Stimulated activated CD4-positive, alpha-beta T cell treated with anti-CD3 and anti-CD28 coated beads, Interleukin-4, amount 100 ng/mL, for 24 hours (primary cell): ENCODE results near the gene KIF1B.
"Not testable (repeated sequence)": the region's sequence is repeated elsewhere in the genome, so short reads cannot be mapped to it uniquely, and the experiment has no call there.

Experiments
- DNase-seq: peaks from one replicate; pipeline ENCODE4 v3.0.0-alpha.2; 2020

The KIF1B gene

GRCh38 chr1:10236405-10237156 is 26.2 kb downstream of the KIF1B start:
- DNase-seq, result no peak

GRCh38 chr1:10237157-10237539 is 26.8 kb downstream of the KIF1B start:
- DNase-seq, result no peak

DNA sequence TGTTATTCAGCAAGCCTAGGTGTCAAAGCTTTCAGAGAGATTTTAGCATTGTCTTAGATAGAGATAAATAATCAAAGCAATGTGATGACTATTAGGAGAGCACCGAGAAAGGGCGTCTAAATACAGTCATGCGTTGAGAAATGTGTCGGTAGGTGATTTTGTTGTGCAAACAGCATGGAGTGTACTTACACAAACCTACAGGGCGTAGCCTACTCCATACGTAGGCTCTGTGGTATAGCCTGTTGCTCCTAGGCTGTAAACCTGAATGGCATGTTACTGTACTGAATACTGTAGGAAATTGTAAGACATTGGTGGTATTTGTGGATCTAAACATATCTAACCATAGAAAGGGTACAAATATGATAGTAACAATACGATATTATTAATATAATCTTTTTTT is 31.8 kb downstream of the KIF1B start:
- no peak for DNase-seq

- no peak for DNase-seq
These were observed 32.4 kb downstream of the KIF1B start for GRCh38 chr1:10242811-10243210.

GRCh38 chr1:10245674-10246073 is 35.3 kb downstream of the KIF1B start:
- DNase-seq, result no peak

- DNase-seq, result no peak
These were observed 39.6 kb downstream of the KIF1B start for GRCh38 chr1:10249808-10250457.

GRCh38 chr1:10250663-10251062 is 40.3 kb downstream of the KIF1B start:
- no peak for DNase-seq

DNA sequence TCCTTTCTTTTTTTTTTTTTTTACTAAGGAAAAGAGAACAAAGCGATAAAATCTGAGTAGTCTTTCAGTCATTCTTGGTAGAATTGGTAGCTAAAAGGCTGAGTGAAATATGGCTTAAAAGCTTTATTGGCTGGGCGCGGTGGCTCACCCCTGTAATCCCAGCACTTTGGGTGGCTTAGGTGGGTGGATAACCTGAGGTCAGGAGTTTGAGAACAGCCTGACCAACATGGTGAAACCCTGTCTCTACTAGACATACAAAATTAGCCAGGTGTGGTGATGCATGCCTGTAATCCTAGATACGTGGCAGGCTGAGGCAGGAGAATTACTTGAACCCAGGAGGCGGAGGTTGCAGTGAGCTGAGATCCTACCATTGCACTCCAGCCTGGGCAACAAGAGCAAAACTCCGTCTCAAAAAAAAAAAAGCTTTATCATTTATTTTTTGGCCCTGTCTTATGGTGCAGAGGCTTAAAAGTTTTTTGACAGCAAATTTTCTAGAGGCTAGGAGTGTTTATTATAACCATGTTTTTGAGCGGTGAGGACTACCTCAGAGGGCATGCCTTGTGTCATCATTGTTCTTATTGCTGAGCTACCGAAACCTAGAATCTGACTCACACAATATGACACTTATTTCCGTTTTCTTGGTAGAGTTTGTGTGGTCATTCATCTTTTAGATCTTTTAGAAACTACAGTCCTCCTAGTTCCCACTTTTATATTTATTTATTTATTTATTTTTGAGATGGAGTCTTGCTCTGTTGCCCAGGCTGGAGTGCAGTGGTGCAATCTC is 41.1 kb downstream of the KIF1B start:
- peak; percentile 5 for DNase-seq

- DNase-seq, result no peak
These were observed 42.1 kb downstream of the KIF1B start for GRCh38 chr1:10252508-10252907.

- DNase-seq, result no peak
These were observed 42.8 kb downstream of the KIF1B start for GRCh38 chr1:10253149-10253548.

DNA sequence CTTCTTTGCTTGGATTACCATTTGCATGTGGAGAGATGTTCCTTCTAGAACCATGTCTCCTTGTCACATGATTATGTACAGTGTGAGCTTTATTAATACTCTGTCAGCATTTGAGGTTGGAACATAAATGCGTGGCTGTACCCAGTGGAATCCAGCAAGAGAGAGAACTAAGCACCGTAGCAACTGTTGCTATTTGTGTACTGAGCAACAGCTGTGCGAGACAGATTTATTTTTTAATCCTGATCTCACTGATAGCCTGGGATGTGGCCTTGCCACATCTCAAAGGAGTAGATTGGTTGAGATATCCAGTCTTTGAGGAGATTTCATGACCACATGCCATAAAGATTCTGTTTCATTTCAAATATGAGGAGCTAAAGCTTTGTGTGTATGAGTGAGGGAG is 43.4 kb downstream of the KIF1B start:
- no peak for DNase-seq

DNA sequence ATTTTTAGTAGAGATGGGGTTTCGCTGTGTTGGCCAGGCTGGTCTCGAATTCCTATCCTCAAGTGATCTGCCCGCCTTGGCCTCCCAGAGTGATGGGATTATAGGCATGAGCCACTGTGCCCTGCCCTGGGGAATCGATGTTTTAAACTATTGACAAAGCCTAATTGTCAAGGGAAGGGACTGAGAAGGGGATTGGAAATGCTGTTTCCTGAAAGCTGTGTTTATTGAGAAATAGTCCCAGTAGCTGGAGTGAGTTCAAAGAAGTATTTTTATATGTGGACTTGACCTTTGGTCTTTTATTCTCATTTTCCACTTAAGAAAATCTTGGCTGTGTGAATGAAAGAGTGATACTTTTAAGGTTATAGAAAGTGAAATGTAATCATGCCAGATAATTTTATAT is 47.5 kb downstream of the KIF1B start:
- no peak for DNase-seq

- DNase-seq, result not testable (repeated sequence)
These were observed 49.2 kb downstream of the KIF1B start for GRCh38 chr1:10259547-10259946.

DNA sequence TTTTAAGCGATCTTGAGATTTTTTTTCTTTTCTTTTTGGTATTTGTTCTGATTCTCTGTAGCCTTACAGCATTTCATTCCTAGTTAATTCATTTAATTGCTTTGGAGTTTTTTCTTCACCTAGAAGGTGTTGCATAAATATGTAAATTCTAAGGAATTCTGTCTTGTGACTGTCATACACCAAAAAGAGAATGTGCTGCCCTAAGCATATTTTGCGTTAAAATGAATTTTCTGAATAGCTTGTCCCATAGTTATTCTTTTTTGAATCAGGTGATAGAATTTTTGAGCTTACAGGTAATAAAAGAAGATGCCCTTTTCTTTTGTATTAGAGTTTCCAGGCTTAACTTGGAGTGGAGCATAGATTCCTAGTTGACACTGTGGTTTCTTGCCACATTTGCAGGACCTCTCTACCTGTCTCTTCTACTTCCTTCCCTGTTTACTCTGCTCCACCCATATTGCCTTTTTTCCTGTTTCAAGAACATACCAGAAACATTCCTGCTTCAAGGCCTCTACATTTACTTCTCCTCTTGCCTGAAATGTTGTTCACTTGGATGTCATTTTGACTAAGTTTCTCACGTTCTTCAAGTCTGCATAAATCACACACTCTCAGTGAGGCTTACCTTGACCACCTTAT is 53.2 kb downstream of the KIF1B start:
- no peak for DNase-seq

GRCh38 chr1:10265027-10265426 is 54.7 kb downstream of the KIF1B start:
- DNase-seq, result no peak

- DNase-seq, result no peak
These were observed 55.5 kb downstream of the KIF1B start for GRCh38 chr1:10265900-10266299.

- DNase-seq, result no peak
These were observed 56.9 kb downstream of the KIF1B start for GRCh38 chr1:10267319-10267718.

DNA sequence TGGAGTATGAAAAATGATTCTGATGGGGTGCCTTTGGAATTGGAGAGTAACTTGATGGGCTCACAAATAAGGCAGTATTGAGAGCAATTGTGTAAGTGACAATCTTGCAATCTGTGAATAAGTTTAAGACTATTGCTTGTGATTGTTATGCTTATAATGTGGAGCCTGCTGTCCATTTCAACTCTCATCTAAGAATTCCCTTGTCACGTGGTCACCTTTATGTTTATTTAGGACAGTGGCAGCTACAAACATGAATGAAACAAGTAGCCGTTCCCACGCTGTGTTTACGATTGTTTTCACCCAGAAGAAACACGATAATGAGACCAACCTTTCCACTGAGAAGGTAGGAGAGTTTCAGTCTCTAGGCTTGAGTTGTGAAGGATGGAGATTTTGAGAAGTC is 57.6 kb downstream of the KIF1B start:
- no peak for DNase-seq

GRCh38 chr1:10271090-10271489 is 60.7 kb downstream of the KIF1B start:
- DNase-seq, result no peak

GRCh38 chr1:10271869-10272268 is 61.5 kb downstream of the KIF1B start:
- no peak for DNase-seq

GRCh38 chr1:10272274-10272673 is 61.9 kb downstream of the KIF1B start:
- DNase-seq, result no peak

- no peak for DNase-seq
These were observed 68.5 kb downstream of the KIF1B start for GRCh38 chr1:10278880-10279279.
